Activated naive CD4-positive, alpha-beta T cell treated with anti-CD3 and anti-CD28 coated beads, Interleukin-2, amount 50 U/mL, for 24 hours (primary cell): ENCODE measurements around the gene BCS1L.
"Not testable (repeated sequence)": the region's sequence is repeated elsewhere in the genome, so short reads cannot be mapped to it uniquely, and the experiment has no call there.

Experiments
- H3K27ac Mint-ChIP-seq: one replicate; pipeline ENCODE4 v1.8.0; 2021; ENCODE audit warnings: mild to moderate bottlenecking, mixed read lengths
- H3K27me3 Mint-ChIP-seq: one replicate; pipeline ENCODE4 v1.8.0; 2021; ENCODE audit warnings: mixed read lengths
- H3K36me3 Mint-ChIP-seq: one replicate; pipeline ENCODE4 v1.8.0; 2021; ENCODE audit warnings: mixed read lengths
- H3K4me1 Mint-ChIP-seq: one replicate; pipeline ENCODE4 v1.8.0; 2021; ENCODE audit warnings: mixed read lengths
- H3K4me3 Mint-ChIP-seq: one replicate; pipeline ENCODE4 v1.8.0; 2021; ENCODE audit warnings: mild to moderate bottlenecking, mixed read lengths
- H3K9me3 Mint-ChIP-seq: one replicate; pipeline ENCODE4 v1.8.0; 2021; ENCODE audit warnings: mixed read lengths

BCS1L gene

GRCh38 chr2:218645126-218645525, 14.4 kb upstream of the BCS1L start:
- Mint-ChIP-seq H3K4me3 (no peak overlapping the region), H3K4me1 (peaks cover 5% of the 10 kb centered on the region), H3K9me3 (no peaks in the 10 kb centered on the region), H3K27ac (no peak overlapping the region), H3K36me3 (peaks cover 12% of the 10 kb centered on the region), H3K27me3 (no peaks in the 10 kb centered on the region)

- Mint-ChIP-seq H3K27me3 (no peaks in the 10 kb centered on the region), H3K36me3 (peaks cover 13% of the 10 kb centered on the region), H3K9me3 (no peaks in the 10 kb centered on the region), H3K4me1 (peaks cover 5% of the 10 kb centered on the region), H3K4me3 (no peak overlapping the region), H3K27ac (no peak overlapping the region)
Observed at GRCh38 chr2:218648088-218648786, 11.2 kb upstream of the BCS1L start.

- Mint-ChIP-seq H3K4me1 (peaks cover 5% of the 10 kb centered on the region), H3K4me3 (no peak overlapping the region), H3K27ac (no peak overlapping the region), H3K9me3 (no peaks in the 10 kb centered on the region), H3K27me3 (no peaks in the 10 kb centered on the region), H3K36me3 (peaks cover 13% of the 10 kb centered on the region)
Observed at GRCh38 chr2:218648787-218649100, 10.7 kb upstream of the BCS1L start.

- no peak overlapping the region for H3K4me3 Mint-ChIP-seq
- no peaks in the 10 kb centered on the region for H3K27me3 Mint-ChIP-seq
- H3K27ac Mint-ChIP-seq, result no peak overlapping the region
- H3K36me3 Mint-ChIP-seq, result peaks cover 10% of the 10 kb centered on the region
- no peaks in the 10 kb centered on the region for H3K9me3 Mint-ChIP-seq
- peaks cover 35% of the 10 kb centered on the region for H3K4me1 Mint-ChIP-seq
Observed at GRCh38 chr2:218655751-218656150, 3.7 kb upstream of the BCS1L start.

- no peaks in the 10 kb centered on the region for H3K27me3 Mint-ChIP-seq
- H3K9me3 Mint-ChIP-seq, result no peaks in the 10 kb centered on the region
- peak overlapping the region; percentile 94 for H3K4me3 Mint-ChIP-seq
- peaks cover 14% of the 10 kb centered on the region for H3K36me3 Mint-ChIP-seq
- peak overlapping the region; percentile 92 for H3K27ac Mint-ChIP-seq
- peaks cover 35% of the 10 kb centered on the region for H3K4me1 Mint-ChIP-seq
Observed at GRCh38 chr2:218658671-218659257, 719 bp upstream of the BCS1L start.

GRCh38 chr2:218659988-218660358, 490 bp downstream of the BCS1L start:
- Mint-ChIP-seq H3K27me3 (no peaks in the 10 kb centered on the region), H3K27ac (peak overlapping the region; percentile 92)

GRCh38 chr2:218662377-218662776, 2.9 kb downstream of the BCS1L start:
- Mint-ChIP-seq H3K4me1 (peaks cover 26% of the 10 kb centered on the region), H3K36me3 (peaks cover 15% of the 10 kb centered on the region), H3K4me3 (no peak overlapping the region)

More at GRCh38 chr2:218659988-218660358, 490 bp downstream of the BCS1L start:
- H3K4me3 Mint-ChIP-seq, result peak overlapping the region; percentile 94
- peaks cover 17% of the 10 kb centered on the region for H3K36me3 Mint-ChIP-seq
- H3K9me3 Mint-ChIP-seq, result no peaks in the 10 kb centered on the region
- peaks cover 34% of the 10 kb centered on the region for H3K4me1 Mint-ChIP-seq

GRCh38 chr2:218662827-218663226, 3.3 kb downstream of the BCS1L start:
- Mint-ChIP-seq H3K9me3 (no peaks in the 10 kb centered on the region), H3K27ac (no peak overlapping the region), H3K27me3 (no peaks in the 10 kb centered on the region), H3K4me1 (peaks cover 21% of the 10 kb centered on the region), H3K4me3 (no peak overlapping the region), H3K36me3 (peaks cover 16% of the 10 kb centered on the region)

More at GRCh38 chr2:218662377-218662776, 2.9 kb downstream of the BCS1L start:
- H3K27ac Mint-ChIP-seq, result no peak overlapping the region
- H3K27me3 Mint-ChIP-seq, result no peaks in the 10 kb centered on the region
- H3K9me3 Mint-ChIP-seq, result no peaks in the 10 kb centered on the region

GRCh38 chr2:218663901-218664300, 4.4 kb downstream of the BCS1L start:
- Mint-ChIP-seq H3K36me3 (peaks cover 12% of the 10 kb centered on the region), H3K27ac (no peak overlapping the region), H3K4me3 (no peak overlapping the region), H3K27me3 (no peaks in the 10 kb centered on the region), H3K4me1 (peaks cover 11% of the 10 kb centered on the region), H3K9me3 (no peaks in the 10 kb centered on the region)

- Mint-ChIP-seq H3K36me3 (peaks cover 12% of the 10 kb centered on the region), H3K27ac (no peak overlapping the region), H3K4me3 (no peak overlapping the region), H3K4me1 (peaks cover 8% of the 10 kb centered on the region), H3K27me3 (no peaks in the 10 kb centered on the region), H3K9me3 (no peaks in the 10 kb centered on the region)
Observed at GRCh38 chr2:218664653-218665052, 5.2 kb downstream of the BCS1L start.

GRCh38 chr2:218671097-218671653, 11.7 kb downstream of the BCS1L start:
- peak overlapping the region; percentile 99 for H3K4me3 Mint-ChIP-seq
- peaks cover 22% of the 10 kb centered on the region for H3K4me1 Mint-ChIP-seq
- H3K9me3 Mint-ChIP-seq, result no peaks in the 10 kb centered on the region
- no peaks in the 10 kb centered on the region for H3K27me3 Mint-ChIP-seq
- H3K27ac Mint-ChIP-seq, result peak overlapping the region; percentile 96
- peaks cover 4% of the 10 kb centered on the region for H3K36me3 Mint-ChIP-seq

GRCh38 chr2:218671654-218672566, 12.4 kb downstream of the BCS1L start, which contains the start of the genes RNF25 and STK36:
Gene RNF25, minus strand, starts transcription at chr2:218672002. Its CDS starts 32 bp downstream, at chr2:218671970.
Gene STK36, plus strand, starts transcription at chr2:218672086. Its CDS starts 744 bp downstream, at chr2:218672830.
- Mint-ChIP-seq H3K27me3 (no peaks in the 10 kb centered on the region), H3K36me3 (peaks cover 4% of the 10 kb centered on the region), H3K4me1 (peaks cover 22% of the 10 kb centered on the region), H3K9me3 (no peaks in the 10 kb centered on the region), H3K4me3 (peak within 1 kb of the TSS; percentile 99), H3K27ac (peak within 1 kb of the TSS; percentile 99)

- Mint-ChIP-seq H3K27me3 (no peaks in the 10 kb centered on the region), H3K27ac (no peak overlapping the region), H3K4me3 (no peak overlapping the region), H3K9me3 (no peaks in the 10 kb centered on the region), H3K36me3 (peaks cover 3% of the 10 kb centered on the region), H3K4me1 (no peaks in the 10 kb centered on the region)
Observed at GRCh38 chr2:218679119-218679518, 19.6 kb downstream of the BCS1L start.

- H3K27me3 Mint-ChIP-seq, result no peaks in the 10 kb centered on the region
- no peak overlapping the region for H3K4me3 Mint-ChIP-seq
- H3K9me3 Mint-ChIP-seq, result no peaks in the 10 kb centered on the region
- no peak overlapping the region for H3K27ac Mint-ChIP-seq
- H3K36me3 Mint-ChIP-seq, result peaks cover 7% of the 10 kb centered on the region
- no peaks in the 10 kb centered on the region for H3K4me1 Mint-ChIP-seq
Observed at GRCh38 chr2:218680061-218680460, 20.6 kb downstream of the BCS1L start.

GRCh38 chr2:218687400-218688060, 28.0 kb downstream of the BCS1L start:
- not testable (repeated sequence) for H3K4me1 Mint-ChIP-seq, H3K4me3 Mint-ChIP-seq, H3K9me3 Mint-ChIP-seq, H3K27me3 Mint-ChIP-seq, H3K27ac Mint-ChIP-seq
- peaks cover 11% of the 10 kb centered on the region for H3K36me3 Mint-ChIP-seq
